Subcutaneous adipose tissue (tissue), 4 donors: ENCODE data around the gene RASSF5. TPM values are rescaled to one million over a fixed set of nuclear protein-coding genes. Genes with fewer than 3 reads are reported as not detected.

Experiments
- total RNA-seq, 4 donors: library from RNA; depleted of rRNA; stranded (reverse); fragments of >200 nt; gene quantifications; one replicate each; pipeline ENCODE4 v1.1.0, GENCODE V29; 2016
- TF ChIP-seq, protein P1 (sequence below): fragments of 450-650 bp; IDR thresholded peaks from one replicate; pipeline ENCODE4 v1.5.1; 2016; ENCODE audit warnings: low read depth, mild to moderate bottlenecking, control low read depth, antibody characterized with exemption, moderate library complexity

The RASSF5 gene
- total RNA-seq, 4 donors from 2014 or later, result 5.2 to 17.3 (median 9.0) TPM

GRCh38 chr1:206582971-206583706 is 75.8 kb downstream of the RASSF5 start:
- TF ChIP-seq, protein P1, sequence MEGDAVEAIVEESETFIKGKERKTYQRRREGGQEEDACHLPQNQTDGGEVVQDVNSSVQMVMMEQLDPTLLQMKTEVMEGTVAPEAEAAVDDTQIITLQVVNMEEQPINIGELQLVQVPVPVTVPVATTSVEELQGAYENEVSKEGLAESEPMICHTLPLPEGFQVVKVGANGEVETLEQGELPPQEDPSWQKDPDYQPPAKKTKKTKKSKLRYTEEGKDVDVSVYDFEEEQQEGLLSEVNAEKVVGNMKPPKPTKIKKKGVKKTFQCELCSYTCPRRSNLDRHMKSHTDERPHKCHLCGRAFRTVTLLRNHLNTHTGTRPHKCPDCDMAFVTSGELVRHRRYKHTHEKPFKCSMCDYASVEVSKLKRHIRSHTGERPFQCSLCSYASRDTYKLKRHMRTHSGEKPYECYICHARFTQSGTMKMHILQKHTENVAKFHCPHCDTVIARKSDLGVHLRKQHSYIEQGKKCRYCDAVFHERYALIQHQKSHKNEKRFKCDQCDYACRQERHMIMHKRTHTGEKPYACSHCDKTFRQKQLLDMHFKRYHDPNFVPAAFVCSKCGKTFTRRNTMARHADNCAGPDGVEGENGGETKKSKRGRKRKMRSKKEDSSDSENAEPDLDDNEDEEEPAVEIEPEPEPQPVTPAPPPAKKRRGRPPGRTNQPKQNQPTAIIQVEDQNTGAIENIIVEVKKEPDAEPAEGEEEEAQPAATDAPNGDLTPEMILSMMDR, result no peak

DNA sequence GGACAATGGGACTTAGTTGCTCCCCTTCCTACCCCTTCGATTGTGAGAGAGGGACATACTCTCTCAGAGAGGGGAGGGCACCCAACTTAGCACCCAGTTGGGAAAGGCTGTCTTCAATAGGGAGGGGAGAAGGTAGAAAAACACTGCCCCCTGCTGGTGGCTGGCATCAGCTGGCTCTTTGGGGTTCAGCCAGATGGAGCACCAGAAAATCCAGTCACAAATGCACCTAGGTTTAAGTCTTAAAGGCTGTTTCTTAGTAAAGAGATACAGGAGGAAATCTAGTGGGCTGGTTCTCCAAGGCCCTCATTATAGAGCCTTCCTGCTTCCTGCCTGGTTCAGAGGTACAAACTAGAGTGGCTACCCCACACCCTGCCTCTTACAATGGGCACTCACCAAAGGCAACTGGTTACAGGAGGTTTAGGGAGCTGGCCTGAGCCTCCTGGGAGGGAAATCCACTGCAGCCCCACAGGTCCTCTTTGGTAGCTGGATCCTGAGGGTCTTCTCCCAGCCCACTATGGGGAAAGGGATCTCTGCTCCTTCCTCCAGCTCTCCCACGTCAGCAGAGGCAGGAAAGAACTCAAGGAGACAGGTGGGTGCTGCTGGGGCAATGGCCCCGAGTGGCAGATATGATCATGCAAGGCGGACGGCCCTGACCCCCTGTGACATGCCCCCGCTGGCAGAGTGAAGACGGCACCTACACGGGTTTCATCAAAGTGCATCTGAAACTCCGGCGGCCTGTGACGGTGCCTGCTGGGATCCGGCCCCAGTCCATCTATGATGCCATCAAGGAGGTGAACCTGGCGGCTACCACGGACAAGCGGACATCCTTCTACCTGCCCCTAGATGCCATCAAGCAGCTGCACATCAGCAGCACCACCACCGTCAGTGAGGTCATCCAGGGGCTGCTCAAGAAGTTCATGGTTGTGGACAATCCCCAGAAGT is 76.6 kb downstream of the RASSF5 start:
- TF ChIP-seq, protein P1, result no peak

- TF ChIP-seq, protein P1, result no peak
Observed at GRCh38 chr1:206584683-206585082, 77.4 kb downstream of the RASSF5 start.

DNA sequence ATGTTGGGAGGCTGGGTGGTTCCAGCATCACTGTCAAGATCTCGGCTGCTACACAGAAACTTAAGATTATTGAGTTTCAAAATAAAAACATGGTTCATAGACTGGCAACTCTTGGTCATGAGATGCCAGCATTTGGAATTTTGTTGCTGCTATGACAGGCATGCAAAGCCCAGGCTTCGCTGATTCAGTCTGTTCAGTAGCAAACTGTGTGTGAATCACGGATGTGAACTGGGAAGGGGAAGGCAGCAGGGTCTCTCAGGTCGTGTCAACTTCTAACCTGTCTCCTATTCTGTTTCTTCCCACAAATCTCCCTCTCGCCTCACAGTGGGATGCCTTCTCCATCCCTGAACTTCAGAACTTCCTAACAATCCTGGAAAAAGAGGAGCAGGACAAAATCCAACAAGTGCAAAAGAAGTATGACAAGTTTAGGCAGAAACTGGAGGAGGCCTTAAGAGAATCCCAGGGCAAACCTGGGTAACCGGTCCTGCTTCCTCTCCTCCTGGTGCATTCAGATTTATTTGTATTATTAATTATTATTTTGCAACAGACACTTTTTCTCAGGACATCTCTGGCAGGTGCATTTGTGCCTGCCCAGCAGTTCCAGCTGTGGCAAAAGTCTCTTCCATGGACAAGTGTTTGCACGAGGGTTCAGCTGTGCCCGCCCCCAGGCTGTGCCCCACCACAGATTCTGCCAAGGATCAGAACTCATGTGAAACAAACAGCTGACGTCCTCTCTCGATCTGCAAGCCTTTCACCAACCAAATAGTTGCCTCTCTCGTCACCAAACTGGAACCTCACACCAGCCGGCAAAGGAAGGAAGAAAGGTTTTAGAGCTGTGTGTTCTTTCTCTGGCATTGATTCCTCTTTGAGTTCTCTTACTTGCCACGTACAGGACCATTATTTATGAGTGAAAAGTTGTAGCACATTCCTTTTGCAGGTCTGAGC is 79.4 kb downstream of the RASSF5 start:
- TF ChIP-seq, protein P1, result no peak

GRCh38 chr1:206587904-206588303 is 80.6 kb downstream of the RASSF5 start:
- TF ChIP-seq, protein P1, result no peak

DNA sequence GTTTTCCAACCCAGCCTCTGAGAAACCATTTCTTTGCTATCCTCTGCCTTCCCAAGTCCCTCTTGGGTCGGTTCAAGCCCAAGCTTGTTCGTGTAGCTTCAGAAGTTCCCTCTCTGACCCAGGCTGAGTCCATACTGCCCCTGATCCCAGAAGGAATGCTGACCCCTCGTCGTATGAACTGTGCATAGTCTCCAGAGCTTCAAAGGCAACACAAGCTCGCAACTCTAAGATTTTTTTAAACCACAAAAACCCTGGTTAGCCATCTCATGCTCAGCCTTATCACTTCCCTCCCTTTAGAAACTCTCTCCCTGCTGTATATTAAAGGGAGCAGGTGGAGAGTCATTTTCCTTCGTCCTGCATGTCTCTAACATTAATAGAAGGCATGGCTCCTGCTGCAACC is 81.2 kb downstream of the RASSF5 start:
- TF ChIP-seq, protein P1, result no peak
